ENCODE results near the gene ZNF638.

The ZNF638 gene

GRCh38 chr2:71333619-71334018 lies 2.0 kb downstream of the ZNF638 start:
- DNase-seq = no peak

GRCh38 chr2:71336384-71336783 lies 4.8 kb downstream of the ZNF638 start:
- no peak for DNase-seq

GRCh38 chr2:71336802-71337201 lies 5.2 kb downstream of the ZNF638 start:
- DNase-seq = no peak

GRCh38 chr2:71337776-71338175 lies 6.2 kb downstream of the ZNF638 start:
- DNase-seq = no peak

- no peak for DNase-seq
Measured at GRCh38 chr2:71339685-71340084, 8.1 kb downstream of the ZNF638 start.

GRCh38 chr2:71340176-71340575 lies 8.6 kb downstream of the ZNF638 start:
- DNase-seq = no peak

GRCh38 chr2:71341645-71342044 lies 10.1 kb downstream of the ZNF638 start:
- DNase-seq = no peak

- no peak for DNase-seq
Measured at GRCh38 chr2:71346065-71346464, 14.5 kb downstream of the ZNF638 start.

GRCh38 chr2:71347517-71347916 lies 15.9 kb downstream of the ZNF638 start:
- no peak for DNase-seq

- DNase-seq = no peak
Measured at GRCh38 chr2:71348302-71348701, 16.7 kb downstream of the ZNF638 start.

- DNase-seq = no peak
Measured at GRCh38 chr2:71353248-71353647, 21.7 kb downstream of the ZNF638 start.

- no peak for DNase-seq
Measured at GRCh38 chr2:71358931-71359671, 27.5 kb downstream of the ZNF638 start.

GRCh38 chr2:71360434-71360975 lies 28.9 kb downstream of the ZNF638 start:
- no peak for DNase-seq

GRCh38 chr2:71361631-71362030 lies 30.0 kb downstream of the ZNF638 start:
- no peak for DNase-seq

- no peak for DNase-seq
Measured at GRCh38 chr2:71362447-71362846, 30.9 kb downstream of the ZNF638 start.

GRCh38 chr2:71370015-71370414 lies 38.4 kb downstream of the ZNF638 start:
- no peak for DNase-seq

GRCh38 chr2:71372042-71372441 lies 40.5 kb downstream of the ZNF638 start:
- DNase-seq = no peak

GRCh38 chr2:71379086-71379485 lies 47.5 kb downstream of the ZNF638 start:
- DNase-seq = no peak

GRCh38 chr2:71380665-71381064 lies 49.1 kb downstream of the ZNF638 start:
- DNase-seq = no peak

GRCh38 chr2:71385012-71385411 lies 53.4 kb downstream of the ZNF638 start:
- DNase-seq = no peak

- DNase-seq = no peak
Measured at GRCh38 chr2:71388214-71388613, 56.6 kb downstream of the ZNF638 start.

- DNase-seq = no peak
Measured at GRCh38 chr2:71389384-71390072, 57.9 kb downstream of the ZNF638 start.

- DNase-seq = no peak
Measured at GRCh38 chr2:71393216-71393615, 61.6 kb downstream of the ZNF638 start.

- DNase-seq = no peak
Measured at GRCh38 chr2:71395471-71395870, 63.9 kb downstream of the ZNF638 start.
